HepG2 (cell line): ENCODE measurements around the gene KXD1. TPM values are rescaled to one million over a fixed set of nuclear protein-coding genes. Genes with fewer than 3 reads are reported as not detected.

Experiments used
- BATF2 ChIP-seq: sonication (generic); formaldehyde crosslinking; IDR thresholded peaks from 2 replicates; pipeline ENCODE4 v1.8.0; 2022; ENCODE audit warnings: mild to moderate bottlenecking, missing genetic modification reagents, moderate library complexity
- BHLHE40 ChIP-seq: IDR thresholded peaks from 2 replicates; pipeline ENCODE4 v1.6.1; 2011; ENCODE audit warnings: low read length, improper control_type of control experiment
- ETV5 ChIP-seq: IDR thresholded peaks from 2 replicates; pipeline ENCODE4 v1.6.1; 2018; ENCODE audit warnings: missing biosample characterization, missing genetic modification reagents, inconsistent platforms, borderline replicate concordance
- GATAD2A ChIP-seq: IDR thresholded peaks from 2 replicates; pipeline ENCODE4 v1.6.1; 2016
- MTERF4 ChIP-seq: sonication (generic); formaldehyde crosslinking; IDR thresholded peaks from 2 replicates; pipeline ENCODE4 v1.8.0; 2023; ENCODE audit warnings: mild to moderate bottlenecking, missing genetic modification reagents
- MTF2 ChIP-seq: sonication (generic); formaldehyde crosslinking; IDR thresholded peaks from 2 replicates; pipeline ENCODE4 v1.5.0; 2020; ENCODE audit warnings: missing genetic modification reagents, borderline replicate concordance
- POLR2AphosphoS2 ChIP-seq: IDR thresholded peaks from 2 replicates; pipeline ENCODE4 v1.6.1; 2011; ENCODE audit warnings: low read depth, low read length, improper control_type of control experiment
- SAP130 ChIP-seq: IDR thresholded peaks from 2 replicates; pipeline ENCODE4 v1.6.1; 2016; ENCODE audit warnings: low read depth
- ZNF232 ChIP-seq: sonication (generic); formaldehyde crosslinking; IDR thresholded peaks from 2 replicates; pipeline ENCODE4 v1.4.0; 2020; ENCODE audit warnings: missing genetic modification reagents, borderline replicate concordance
- ZNF512B ChIP-seq: sonication (generic); formaldehyde crosslinking; IDR thresholded peaks from 2 replicates; pipeline ENCODE4 v1.5.1; 2020; ENCODE audit warnings: missing genetic modification reagents, mild to moderate bottlenecking, borderline replicate concordance
- ZNF609 ChIP-seq: sonication (generic); formaldehyde crosslinking; IDR thresholded peaks from 2 replicates; pipeline ENCODE4 v1.4.0; 2020; ENCODE audit warnings: mild to moderate bottlenecking, missing genetic modification reagents, borderline replicate concordance
- ZNF710 ChIP-seq: sonication (generic); formaldehyde crosslinking; IDR thresholded peaks from 2 replicates; pipeline ENCODE4 v1.5.0; 2020; ENCODE audit warnings: mild to moderate bottlenecking, missing genetic modification reagents, borderline replicate concordance
- ZNF720 ChIP-seq: sonication (generic); formaldehyde crosslinking; IDR thresholded peaks from 2 replicates; pipeline ENCODE4 v1.4.0; 2020; ENCODE audit warnings: missing genetic modification reagents
- polyA plus RNA-seq, 8 experiments: library from polyadenylated mRNA; depleted of rRNA in 3 of 8; stranded (reverse) in 7 of 8; unstranded in 1 of 8; fragments of >200 nt; fragmentation: Illumina TruSeq in 4 of 8; extraction: Trizol in 4 of 8; gene quantifications; 2 replicates each; pipeline versions ENCODE4 v1.2.1 to v1.2.3, GENCODE V29; 2011 to 2016; ENCODE audit warnings: low read depth in 4 of 8, missing spikeins in 1 of 8, mixed read lengths in 1 of 8; ENCODE audit not compliant: insufficient read depth in 1 of 8
- total RNA-seq, 5 experiments: library from RNA; depleted of rRNA; stranded (reverse); fragments of >200 nt; fragmentation: Illumina TruSeq; extraction: Trizol; gene quantifications; 2 replicates each; pipeline ENCODE4 v1.2.3, GENCODE V29; 2016; ENCODE audit warnings: low read depth in 1 of 5

The KXD1 gene
- total and polyA plus RNA-seq, 2 of the 13 experiments (the other 11 are each of a cell fraction or from before 2014, with no cell fraction given), result 44.6 to 143 TPM

GRCh38 chr19:18557411-18558201 is at the start of gene KXD1 (continued):
- no peak for TF ChIP-seq ZNF609 (CRISPR knock-in tag)
- peak; percentile 72 for TF ChIP-seq GATAD2A
- no peak for TF ChIP-seq POLR2AphosphoS2
- 0 out of 2 replicates have a peak, but pooled peaks have one; percentile 68 for TF ChIP-seq MTERF4 (CRISPR knock-in tag)
- no peak for TF ChIP-seq MTF2 (CRISPR knock-in tag)
- TF ChIP-seq ZNF512B (CRISPR knock-in tag), result no peak
- TF ChIP-seq ZNF710 (CRISPR knock-in tag), result 0 out of 2 replicates have a peak, but pooled peaks have one; percentile 36
- TF ChIP-seq BATF2, result no peak
- peak; percentile 83; the same call in 1 of the 2 replicates for TF ChIP-seq ETV5 (CRISPR knock-in tag)
- TF ChIP-seq BHLHE40, result peak; percentile 13; the same call in 1 of the 2 replicates
- TF ChIP-seq ZNF720, result no peak
- peak; percentile 94 for TF ChIP-seq SAP130 (CRISPR knock-in tag)
- no peak for TF ChIP-seq ZNF232 (CRISPR knock-in tag)
